ENCODE measurements around the gene PLAU.
A peak's percentile ranks its signal among the peaks of the same experiment; 100 is the strongest.
"Not testable (repeated sequence)": the region's sequence is repeated elsewhere in the genome, so short reads cannot be mapped to it uniquely, and the experiment has no call there.

The PLAU gene

DNA sequence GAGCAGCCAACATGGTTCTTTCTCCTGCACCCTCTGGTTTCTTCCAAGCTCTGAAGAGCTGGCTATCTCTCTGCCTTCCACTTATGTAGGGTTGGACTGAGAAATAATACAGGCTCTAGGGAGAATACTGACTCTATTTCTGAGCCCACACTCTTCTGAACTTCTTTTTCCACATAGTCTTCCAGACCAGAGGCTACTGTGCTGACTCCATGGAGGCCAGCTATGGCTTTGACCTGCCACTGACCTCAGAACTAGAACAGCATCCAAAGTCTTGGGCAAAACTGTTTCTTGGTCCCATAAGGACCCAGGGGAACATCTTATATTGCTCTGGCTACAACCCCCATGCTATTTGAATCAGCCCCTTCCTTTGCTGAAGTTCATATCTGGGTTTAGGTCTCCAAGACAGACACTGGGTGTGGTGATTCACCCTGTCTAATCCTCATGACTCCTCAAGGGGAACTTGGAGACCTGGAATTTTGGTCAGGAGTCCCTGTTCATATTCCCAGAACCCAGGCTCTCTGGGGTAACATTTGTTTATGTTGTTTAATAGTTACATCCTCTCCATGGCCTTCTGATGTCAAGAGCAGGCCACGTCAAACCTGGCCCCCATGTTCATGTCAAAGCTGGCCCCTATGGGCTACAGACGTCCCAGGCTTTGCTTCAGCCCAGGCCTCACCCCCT is 12.1 kb upstream of the PLAU start:
- DNase-seq (ENCODE audit: low spot score) = no peak

GRCh38 chr10:73899423-73899822 is 11.5 kb upstream of the PLAU start:
- DNase-seq (ENCODE audit: low spot score) = peak; percentile 79

DNA sequence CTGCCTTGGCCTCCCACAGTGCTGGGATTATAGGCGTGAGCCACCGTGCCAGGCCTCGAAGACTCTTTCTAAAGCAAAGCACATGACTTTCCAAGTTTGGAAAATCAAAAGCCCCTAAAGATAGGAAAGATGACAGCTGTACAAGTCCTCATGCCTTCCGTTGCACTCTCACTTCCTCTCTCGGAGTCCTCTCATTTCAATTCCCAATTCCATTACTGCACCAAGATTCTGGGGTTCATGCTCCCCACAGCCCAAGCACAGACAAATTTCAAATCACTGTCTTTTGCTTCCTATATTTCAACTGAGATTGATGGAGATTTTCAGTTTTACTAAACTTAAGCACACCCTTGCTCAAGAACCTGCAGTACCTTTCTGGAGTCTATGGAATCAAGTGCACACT is 10.9 kb upstream of the PLAU start:
- DNase-seq (ENCODE audit: low spot score) = no peak

- DNase-seq (ENCODE audit: low spot score) = no peak
These were observed 9.7 kb upstream of the PLAU start for GRCh38 chr10:73901261-73901660.

DNA sequence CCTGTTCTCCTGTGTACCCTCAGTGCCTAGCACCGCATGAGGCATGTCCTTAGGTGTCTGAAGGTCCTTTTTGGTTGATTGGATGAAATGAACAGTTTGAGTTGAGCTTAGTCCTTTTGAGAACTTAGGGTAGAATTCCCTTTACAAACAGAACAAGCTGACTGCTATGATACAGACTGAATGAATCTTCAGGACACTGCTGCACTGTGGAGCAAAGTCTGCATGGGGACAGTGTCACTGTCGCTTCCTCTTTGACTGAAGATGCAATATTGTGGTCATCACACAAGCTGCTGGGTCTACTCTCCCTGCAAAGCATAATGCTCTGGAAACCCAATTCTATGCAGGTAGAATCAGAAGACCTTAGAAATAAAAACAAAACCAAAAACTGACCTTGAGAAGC is 8.6 kb upstream of the PLAU start:
- DNase-seq (ENCODE audit: low spot score) = no peak

DNA sequence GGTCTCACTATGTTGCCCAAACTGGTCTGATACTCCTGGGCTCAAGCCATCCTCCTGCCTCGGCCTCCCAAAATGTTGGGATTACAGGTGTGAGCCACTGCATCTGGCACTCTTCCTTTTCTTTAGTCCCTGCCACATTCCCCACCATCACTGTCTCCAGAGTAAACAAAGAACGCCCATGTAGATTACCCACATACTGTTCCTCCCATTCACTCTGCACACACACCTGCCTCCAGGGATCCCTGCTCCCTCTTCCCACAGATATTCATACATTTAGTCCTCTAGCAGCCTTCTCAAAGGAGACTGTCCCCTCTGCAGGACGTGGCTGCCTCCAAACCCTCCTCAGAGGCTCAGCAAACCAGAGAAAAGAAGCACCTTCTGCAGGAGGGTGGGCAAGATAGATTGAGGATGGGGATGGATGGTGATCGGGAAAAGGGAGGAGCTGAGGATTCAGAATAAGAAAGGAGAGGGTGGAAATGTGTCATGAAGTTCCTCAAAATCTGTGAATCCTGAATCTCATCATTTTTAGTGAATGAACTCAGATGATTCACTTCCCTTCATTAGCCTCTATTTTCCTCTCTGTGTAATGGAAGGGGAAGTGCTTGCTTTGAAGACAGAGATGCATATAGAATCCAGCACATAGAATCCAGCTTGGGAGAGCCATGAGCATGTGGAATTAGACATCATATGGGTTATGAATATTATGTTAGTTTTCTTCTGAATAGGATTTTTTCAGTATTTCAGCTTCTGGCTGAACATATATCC is 5.5 kb upstream of the PLAU start:
- DNase-seq (ENCODE audit: low spot score) = no peak

GRCh38 chr10:73906524-73907447 is 4.1 kb upstream of the PLAU start:
- DNase-seq (ENCODE audit: low spot score) = peak; percentile 51

DNA sequence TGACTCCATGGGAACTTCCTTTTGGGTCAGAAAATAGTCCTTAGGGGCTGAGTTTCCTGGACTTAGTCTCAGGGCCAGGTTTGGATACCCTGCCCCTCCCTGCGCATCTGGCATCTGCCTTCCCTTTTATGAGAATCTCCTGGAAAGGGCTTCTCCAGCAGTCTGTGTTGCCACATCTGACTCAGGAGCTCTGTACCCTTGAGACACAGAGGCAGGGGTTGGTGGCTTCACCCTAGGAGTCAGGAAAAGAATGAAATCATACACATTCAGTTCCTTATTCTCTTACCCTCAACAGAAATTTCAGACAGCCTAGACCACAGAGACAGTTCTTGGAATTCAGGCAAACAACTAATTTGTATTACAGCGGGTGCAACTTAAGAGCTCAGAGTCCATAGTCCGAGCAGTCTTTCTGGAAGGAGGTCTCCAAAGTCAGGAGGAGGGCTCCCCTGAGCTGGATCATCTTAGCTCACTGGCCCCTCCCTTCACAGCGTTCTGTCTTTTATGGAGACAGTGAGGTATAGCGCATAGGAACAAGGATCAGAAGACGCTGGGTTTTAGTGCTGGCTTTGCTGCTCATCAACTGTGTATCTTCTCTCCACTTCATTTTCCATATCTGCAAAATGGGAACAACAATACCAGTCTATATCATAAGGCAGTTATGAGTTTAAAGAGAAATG is 3.0 kb upstream of the PLAU start:
- no peak for DNase-seq (ENCODE audit: low spot score)

DNA sequence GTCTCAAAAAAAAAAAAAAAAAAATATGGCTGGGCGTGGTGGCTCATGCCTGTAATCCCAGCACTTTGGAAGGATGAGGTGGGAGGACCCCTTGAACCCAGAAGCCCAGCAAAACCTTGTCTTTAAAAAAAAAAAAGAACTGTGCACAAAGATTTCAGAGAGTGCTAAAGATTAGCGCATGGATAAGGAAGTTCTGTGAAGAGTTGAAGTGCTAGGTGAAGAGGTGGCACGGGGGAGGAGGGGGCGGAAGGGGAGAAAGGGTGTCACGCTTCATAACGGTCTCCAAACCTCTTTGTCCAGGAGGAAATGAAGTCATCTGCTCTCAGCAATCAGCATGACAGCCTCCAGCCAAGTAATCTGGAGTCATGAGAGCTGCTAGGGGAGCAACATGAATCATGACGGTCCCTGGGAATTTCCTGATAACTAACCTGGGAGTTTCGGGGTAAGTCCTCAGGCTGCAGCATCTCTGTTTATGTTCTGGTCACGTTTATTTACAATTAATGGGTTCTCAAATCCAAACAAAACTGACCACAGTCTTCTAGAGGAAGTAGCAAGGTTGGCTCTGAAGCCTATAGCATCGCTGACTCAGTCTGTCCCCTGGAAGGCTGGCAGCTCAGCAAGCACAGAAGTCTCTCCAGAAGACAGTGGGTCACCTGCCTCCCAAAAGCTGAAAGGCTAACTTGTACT is 1.9 kb upstream of the PLAU start:
- no peak for DNase-seq (ENCODE audit: low spot score)

GRCh38 chr10:73909540-73910115 is 1.3 kb upstream of the PLAU start:
- no peak for DNase-seq (ENCODE audit: low spot score)

GRCh38 chr10:73910401-73910763 is 550 bp upstream of the PLAU start:
- no peak for DNase-seq (ENCODE audit: low spot score)

DNA sequence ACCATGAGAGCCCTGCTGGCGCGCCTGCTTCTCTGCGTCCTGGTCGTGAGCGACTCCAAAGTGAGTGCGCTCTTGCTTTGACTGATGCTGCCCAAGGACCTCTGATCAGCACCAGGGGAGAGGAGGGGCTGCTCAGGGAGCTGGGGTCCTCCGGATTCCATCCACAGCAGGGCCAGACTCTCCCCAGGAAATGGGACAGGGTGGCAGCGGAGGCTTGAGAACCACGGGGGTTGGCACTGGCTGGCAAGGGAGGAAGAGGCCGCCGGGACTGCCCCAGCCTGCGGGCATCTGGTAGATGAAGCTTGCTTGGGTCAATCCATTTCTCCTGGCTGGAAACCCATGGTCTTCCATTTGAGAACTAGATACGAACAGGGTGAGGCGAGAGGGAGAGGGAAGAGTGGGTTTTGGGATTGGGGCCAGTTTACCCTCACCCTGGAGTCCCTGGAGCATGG is 647 bp downstream of the PLAU start:
- DNase-seq (ENCODE audit: low spot score) = no peak

GRCh38 chr10:73914036-73914435 is 3.1 kb downstream of the PLAU start:
- DNase-seq (ENCODE audit: low spot score) = no peak

GRCh38 chr10:73915206-73915851 is 4.4 kb downstream of the PLAU start:
- no peak for DNase-seq (ENCODE audit: low spot score)

DNA sequence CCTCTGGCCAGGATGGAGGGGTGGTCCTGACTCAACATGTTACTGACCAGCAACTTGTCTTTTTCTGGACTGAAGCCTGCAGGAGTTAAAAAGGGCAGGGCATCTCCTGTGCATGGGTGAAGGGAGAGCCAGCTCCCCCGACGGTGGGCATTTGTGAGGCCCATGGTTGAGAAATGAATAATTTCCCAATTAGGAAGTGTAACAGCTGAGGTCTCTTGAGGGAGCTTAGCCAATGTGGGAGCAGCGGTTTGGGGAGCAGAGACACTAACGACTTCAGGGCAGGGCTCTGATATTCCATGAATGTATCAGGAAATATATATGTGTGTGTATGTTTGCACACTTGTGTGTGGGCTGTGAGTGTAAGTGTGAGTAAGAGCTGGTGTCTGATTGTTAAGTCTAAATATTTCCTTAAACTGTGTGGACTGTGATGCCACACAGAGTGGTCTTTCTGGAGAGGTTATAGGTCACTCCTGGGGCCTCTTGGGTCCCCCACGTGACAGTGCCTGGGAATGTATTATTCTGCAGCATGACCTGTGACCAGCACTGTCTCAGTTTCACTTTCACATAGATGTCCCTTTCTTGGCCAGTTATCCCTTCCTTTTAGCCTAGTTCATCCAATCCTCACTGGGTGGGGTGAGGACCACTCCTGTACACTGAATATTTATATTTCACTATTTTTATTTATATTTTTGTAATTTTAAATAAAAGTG is 6.0 kb downstream of the PLAU start:
- no peak for DNase-seq (ENCODE audit: low spot score)

DNA sequence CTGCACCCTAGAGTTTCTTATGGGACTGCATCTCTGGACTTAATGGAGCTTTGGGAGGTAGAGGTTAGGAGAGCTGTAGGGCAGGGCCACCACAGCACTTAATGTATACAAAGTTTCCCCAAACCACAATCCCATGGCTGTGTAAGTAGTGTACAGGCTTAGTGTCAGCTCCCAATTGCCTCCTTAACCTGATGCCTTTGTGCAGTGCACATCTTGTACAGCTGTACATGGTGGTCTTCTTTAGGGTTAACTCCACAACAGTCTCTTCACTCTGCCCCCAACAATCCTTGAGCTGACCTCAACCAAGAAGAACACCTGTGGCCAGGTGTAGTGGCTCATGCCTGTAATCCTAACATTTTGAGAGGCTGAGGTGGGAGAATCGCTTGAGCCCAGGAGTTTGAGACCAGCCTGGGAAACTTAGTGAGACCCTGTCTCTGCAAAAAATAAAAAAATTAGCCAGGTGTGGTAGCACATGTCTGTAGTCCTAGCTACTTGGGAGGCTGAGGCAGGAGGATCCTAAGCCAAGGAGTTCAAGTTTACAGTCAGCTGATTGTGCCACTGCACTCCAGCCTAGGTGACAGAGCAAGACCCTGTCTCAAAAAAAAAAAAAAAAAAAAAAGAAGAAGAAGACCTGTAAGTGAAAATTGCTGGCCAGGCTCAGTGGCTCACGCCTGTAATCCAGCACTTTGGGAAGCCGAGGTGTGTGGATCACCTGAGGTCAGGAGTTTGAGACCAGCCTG is 6.8 kb downstream of the PLAU start:
- DNase-seq (ENCODE audit: low spot score) = no peak

DNA sequence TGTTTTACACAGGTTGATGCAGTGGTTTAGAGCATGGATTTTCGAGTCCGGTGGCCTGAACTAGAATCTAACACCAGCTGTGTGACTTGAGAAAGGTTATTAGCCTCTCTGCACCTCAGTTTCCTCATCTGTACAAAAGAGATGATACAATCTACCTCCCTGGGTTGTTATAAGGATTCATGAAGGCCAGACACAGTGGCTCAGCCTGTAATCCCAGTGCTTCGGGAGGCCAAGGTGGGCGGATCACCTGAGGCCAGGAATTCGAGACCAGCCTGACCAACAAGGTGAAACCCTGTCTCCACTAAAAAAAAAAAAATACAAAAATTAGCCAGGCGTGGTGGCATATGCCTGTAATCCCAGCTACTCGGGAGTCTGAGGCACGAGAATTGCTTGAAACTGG is 8.5 kb downstream of the PLAU start:
- not testable (repeated sequence) for DNase-seq (ENCODE audit: low spot score)

GRCh38 chr10:73920089-73920488 is 9.2 kb downstream of the PLAU start:
- no peak for DNase-seq (ENCODE audit: low spot score)

All from LoVo (cell line).